Choroid plexus epithelial cell (primary cell): ENCODE measurements around the gene TXNRD2.

Experiments
- DNase-seq: peaks from one replicate; pipeline ENCODE4 v3.0.0-alpha.2; 2010; ENCODE audit warnings: low read depth
- H3K4me3 ChIP-seq: 2 replicates; pipeline ENCODE4 v1.5.1; 2011; ENCODE audit warnings: low read depth, mild to moderate bottlenecking, control low read depth, low read length, moderate library complexity
- CTCF ChIP-seq: conservative IDR thresholded peaks from 2 replicates; pipeline ENCODE4 v1.5.1; 2011; ENCODE audit warnings: low read depth, mild to moderate bottlenecking, control low read depth, inconsistent platforms, low read length, moderate library complexity

The TXNRD2 gene

GRCh38 chr22:19871845-19872778 lies 69.5 kb downstream of the TXNRD2 start:
- no peak for TF ChIP-seq CTCF
- H3K4me3 ChIP-seq: no peak overlapping the region
- DNase-seq: no peak

GRCh38 chr22:19871023-19871844 lies 70.4 kb downstream of the TXNRD2 start:
- TF ChIP-seq CTCF: no peak
- no peak for DNase-seq
- no peak overlapping the region for H3K4me3 ChIP-seq

- no peak for TF ChIP-seq CTCF
- DNase-seq: no peak
- no peak overlapping the region for H3K4me3 ChIP-seq
Observed at GRCh38 chr22:19870153-19871022, 71.2 kb downstream of the TXNRD2 start.

- TF ChIP-seq CTCF: no peak
- no peak for DNase-seq
Observed at GRCh38 chr22:19869497-19870152, 72.0 kb downstream of the TXNRD2 start.

GRCh38 chr22:19868773-19869471 lies 72.7 kb downstream of the TXNRD2 start:
- no peak overlapping the region for H3K4me3 ChIP-seq
- no peak for DNase-seq
- no peak for TF ChIP-seq CTCF

More at GRCh38 chr22:19869497-19870152, 72.0 kb downstream of the TXNRD2 start:
- no peak overlapping the region for H3K4me3 ChIP-seq

GRCh38 chr22:19868333-19868732 lies 73.3 kb downstream of the TXNRD2 start:
- no peak overlapping the region for H3K4me3 ChIP-seq
- DNase-seq: no peak
- no peak for TF ChIP-seq CTCF
